A673 (cell line): ENCODE measurements around the gene NLRP5.

Experiments used
- EZH2 ChIP-seq: fragments of 200-600 bp; sonication (generic); IDR thresholded peaks from 2 replicates; pipeline ENCODE4 v1.6.1; 2017; ENCODE audit warnings: borderline replicate concordance, low read depth, mild to moderate bottlenecking, mixed read lengths, antibody characterized with exemption, low read length; ENCODE audit not compliant: poor library complexity, severe bottlenecking
- TF ChIP-seq, protein P1 (sequence below): fragments of 300-800, 200-600 bp; sonication (generic); conservative IDR thresholded peaks from 2 replicates; pipeline ENCODE4 v1.5.1; 2017; ENCODE audit warnings: low read depth, mild to moderate bottlenecking, antibody characterized with exemption, low read length, moderate library complexity, mixed read lengths

DNA sequence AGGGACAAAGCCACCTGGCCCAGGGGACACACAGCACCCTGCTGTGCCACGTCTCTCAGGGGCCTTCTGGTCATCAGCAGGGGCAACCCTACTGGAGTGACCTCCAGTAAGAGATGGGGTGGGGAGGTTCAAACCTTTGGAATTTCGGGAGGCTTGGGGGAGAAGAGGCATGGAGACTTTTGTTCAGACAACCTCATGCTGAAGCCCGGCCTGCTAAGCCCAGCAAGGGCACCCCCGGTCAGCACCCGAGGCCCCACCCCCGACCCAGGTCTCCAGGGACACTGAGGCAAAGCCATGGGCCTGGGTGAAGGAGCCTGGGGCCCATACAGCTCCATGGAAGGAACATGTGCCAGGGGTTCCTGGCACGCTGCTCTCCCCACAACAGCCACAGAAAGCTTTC, 111.2 kb downstream of the NLRP5 start:
- TF ChIP-seq, protein P1, sequence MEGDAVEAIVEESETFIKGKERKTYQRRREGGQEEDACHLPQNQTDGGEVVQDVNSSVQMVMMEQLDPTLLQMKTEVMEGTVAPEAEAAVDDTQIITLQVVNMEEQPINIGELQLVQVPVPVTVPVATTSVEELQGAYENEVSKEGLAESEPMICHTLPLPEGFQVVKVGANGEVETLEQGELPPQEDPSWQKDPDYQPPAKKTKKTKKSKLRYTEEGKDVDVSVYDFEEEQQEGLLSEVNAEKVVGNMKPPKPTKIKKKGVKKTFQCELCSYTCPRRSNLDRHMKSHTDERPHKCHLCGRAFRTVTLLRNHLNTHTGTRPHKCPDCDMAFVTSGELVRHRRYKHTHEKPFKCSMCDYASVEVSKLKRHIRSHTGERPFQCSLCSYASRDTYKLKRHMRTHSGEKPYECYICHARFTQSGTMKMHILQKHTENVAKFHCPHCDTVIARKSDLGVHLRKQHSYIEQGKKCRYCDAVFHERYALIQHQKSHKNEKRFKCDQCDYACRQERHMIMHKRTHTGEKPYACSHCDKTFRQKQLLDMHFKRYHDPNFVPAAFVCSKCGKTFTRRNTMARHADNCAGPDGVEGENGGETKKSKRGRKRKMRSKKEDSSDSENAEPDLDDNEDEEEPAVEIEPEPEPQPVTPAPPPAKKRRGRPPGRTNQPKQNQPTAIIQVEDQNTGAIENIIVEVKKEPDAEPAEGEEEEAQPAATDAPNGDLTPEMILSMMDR: no peak
- TF ChIP-seq EZH2: no peak
